Measurements from ENCODE around the gene UVRAG.

- TF ChIP-seq ZNF274 (IDR thresholded peaks at IDR 0.05; ENCODE audit: low read depth, low read length) (no peak), YY1 (IDR thresholded peaks at IDR 0.05; ENCODE audit: insufficient read depth, insufficient read length) (no peak)
Observed at GRCh38 chr11:76083563-76084451, 268.8 kb downstream of the UVRAG start.
